MV-4-11 (cell line): ENCODE measurements around the gene HEATR5B.

Source experiments
- DNase-seq: peaks from one replicate; lab custom pipeline; 2025; lab: John Stamatoyannopoulos, UW

HEATR5B gene

DNA sequence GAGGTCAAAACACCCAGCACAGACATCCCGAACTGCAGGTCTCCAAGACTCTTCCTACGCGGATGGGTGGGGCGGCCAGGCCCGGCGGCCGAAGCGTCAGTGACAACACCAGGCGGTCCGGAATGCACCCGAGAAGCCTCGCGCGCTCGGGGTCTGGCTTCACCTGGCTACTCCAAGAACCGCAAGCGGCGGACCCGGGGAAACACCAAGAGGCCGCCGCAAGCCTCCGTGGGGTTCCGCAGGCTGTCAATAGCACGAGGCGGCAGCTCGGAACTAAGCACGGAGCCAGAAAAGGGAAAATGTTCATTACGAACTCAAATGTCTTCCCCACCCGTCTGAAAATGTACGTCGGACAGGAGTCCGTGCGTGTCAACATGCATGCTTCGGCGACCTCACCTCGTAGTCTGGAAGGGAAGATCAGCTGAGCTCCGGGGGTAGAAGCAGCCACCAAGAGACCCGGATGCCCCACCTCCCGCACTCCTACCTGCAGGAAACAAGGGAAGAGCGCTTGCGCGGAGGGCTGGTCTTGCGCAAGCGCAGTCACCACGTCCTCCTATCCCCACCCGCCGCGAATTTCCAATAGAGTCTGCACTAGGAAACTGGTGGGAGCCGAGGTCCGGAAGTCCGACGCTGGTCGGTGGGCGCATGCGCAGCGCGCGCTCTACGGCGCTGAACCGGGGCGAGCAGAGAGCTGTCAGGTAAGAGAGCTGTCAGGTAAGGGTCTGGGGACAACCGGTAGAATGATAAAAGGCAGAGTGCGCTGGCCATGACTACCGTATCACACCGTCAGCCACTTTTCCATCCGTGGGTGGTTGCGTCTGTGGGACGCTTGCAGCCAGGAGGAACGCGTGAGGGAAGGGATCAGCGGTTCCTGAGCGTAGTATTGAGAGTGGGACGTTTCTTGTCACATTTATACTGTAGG is at the start of gene HEATR5B, which contains the start of gene GPATCH11:
Gene HEATR5B, minus strand, starts transcription at position 500 of the 922 bp plus-strand sequence. CDS start 958 bp downstream, outside the sequence.
Gene GPATCH11, plus strand, starts transcription at position 646 of the 922 bp plus-strand sequence. CDS start 3,864 bp downstream, outside the sequence.
- peak; percentile 92 for DNase-seq

- no peak for DNase-seq
These were observed 48.7 kb upstream of the HEATR5B start for GRCh38 chr2:37132914-37133313.

GRCh38 chr2:37125416-37125815 is 41.2 kb upstream of the HEATR5B start:
- DNase-seq, result no peak

DNA sequence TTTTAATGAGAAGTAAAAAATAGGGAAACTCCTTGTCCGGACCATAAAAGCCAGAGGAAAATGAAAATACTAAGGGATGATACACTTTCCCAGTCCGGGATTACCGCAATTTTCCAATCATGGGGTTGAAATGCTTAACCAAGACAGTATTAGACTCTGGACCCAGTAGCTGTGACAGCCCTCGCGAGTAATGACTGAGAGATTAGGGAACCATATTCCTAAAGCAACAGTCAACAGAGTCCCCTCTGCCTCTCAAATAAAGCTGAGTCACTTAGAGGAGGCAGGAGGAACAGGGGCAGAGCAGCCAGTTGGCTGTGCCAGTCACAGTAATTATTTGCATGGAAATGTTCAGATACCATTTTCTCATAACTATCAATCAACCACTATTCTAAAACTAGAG is 35.0 kb upstream of the HEATR5B start:
- peak; percentile 7 for DNase-seq

GRCh38 chr2:37117566-37117965 is 33.4 kb upstream of the HEATR5B start:
- DNase-seq, result no peak

- no peak for DNase-seq
These were observed 27.8 kb upstream of the HEATR5B start for GRCh38 chr2:37111958-37112357.

- no peak for DNase-seq
These were observed 26.4 kb upstream of the HEATR5B start for GRCh38 chr2:37110306-37111212.

GRCh38 chr2:37109523-37109922 is 25.4 kb upstream of the HEATR5B start:
- DNase-seq, result no peak

DNA sequence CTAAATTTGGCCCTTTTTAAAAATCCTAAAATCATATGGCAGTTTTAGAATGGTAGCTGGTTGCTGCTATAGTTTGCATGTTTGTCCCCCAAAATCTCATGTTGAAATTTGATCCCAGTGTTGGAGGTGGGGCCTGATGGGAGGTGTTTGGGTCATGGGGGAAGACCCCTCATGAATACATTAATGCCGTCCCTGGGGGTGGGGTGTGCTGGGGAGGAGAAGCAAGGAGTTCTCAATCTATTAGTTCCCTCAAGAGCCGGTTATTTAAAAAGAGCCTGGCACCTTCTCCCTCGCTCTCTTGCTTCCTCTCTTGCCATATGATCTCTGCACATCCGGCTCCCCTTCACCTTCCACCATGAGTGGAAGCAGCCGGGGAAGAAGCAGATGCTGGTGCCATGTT is 21.0 kb upstream of the HEATR5B start:
- DNase-seq, result no peak

GRCh38 chr2:37104178-37104577 is 20.0 kb upstream of the HEATR5B start:
- DNase-seq, result no peak

DNA sequence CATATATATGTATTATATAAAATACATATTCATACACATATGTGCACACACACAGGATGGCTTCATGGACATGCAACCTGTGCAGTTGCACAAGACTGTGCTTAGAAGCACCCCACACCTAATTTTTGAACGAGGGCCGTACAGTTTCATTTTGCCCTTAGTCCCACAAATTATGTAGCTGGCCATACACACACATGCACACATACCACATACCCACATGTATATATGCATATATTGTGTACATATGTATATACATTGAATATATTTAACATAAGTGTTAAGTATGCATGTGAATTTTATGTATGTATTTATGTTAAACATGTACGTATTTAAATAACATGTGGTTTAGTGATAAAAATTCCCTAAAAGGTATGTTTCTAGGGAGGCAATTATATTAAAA is 18.4 kb upstream of the HEATR5B start:
- DNase-seq, result no peak

DNA sequence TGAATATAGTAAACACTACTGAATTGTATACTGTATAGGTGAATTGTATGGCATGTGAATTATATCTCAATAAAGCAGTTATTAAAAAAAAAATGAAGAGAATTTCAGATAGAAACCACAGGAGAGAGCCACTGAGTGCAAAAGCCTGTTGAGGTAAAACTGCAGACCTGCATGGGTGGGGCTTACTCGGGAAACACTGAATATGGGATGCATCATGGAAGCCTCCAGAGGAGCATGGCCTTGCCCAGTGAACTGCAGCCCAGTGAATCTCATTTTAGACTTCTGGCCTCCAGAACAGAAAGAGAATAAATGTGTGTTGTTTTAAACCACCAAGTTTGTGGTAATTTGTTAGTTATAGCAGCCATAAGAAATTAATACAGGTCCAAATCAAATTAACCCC is 15.9 kb upstream of the HEATR5B start:
- no peak for DNase-seq

DNA sequence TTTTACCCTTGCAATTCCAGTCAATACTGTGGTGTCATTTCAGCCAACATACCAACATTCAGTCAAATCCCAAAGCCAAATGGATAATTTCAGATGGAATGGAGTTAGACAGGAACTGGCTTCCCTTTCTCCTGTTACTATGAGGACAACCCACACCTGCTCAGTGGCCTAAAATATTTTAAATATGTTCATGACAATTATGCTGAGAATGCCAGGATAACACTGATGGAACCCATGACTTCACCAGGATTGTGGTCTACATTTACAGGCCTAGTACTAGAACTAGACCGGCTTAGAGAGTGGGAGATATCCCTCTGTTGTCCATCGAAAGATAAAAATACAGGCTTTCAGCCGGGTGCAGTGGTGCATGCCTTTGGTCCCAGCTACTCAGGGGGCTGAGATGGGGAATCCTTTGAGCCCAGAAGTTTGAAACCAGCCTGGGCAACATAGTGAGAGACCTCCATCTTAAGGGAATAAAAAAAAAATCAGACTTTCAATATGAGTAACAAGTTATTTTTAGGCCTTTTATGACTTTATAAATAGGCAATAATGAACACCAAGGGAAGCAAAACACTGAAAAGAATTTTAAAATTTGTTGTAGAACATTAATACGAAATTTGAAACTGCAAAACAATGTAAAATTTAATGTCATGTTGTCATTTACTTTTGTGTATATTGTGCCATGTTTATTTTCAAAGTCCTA is 14.4 kb upstream of the HEATR5B start:
- no peak for DNase-seq

GRCh38 chr2:37096568-37096967 is 12.4 kb upstream of the HEATR5B start:
- no peak for DNase-seq

DNA sequence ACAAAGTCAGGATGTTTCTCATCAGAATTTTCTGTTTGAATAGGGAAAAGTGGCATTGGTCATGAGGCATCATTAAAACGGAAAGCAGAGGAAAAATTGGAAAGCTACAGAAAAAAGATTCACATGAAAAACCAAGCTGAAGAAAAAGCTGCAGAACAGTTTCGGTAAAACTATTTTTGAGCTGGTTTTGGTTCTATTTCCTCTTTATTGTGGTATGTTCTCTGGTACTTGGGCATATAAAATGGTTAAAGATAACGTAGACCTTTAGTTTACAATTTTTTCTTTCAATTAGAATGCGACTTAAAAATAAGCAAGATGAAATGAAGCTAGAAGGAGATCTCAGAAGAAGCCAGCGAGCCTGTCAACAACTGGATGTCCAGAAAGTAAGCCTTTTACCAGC is 7.7 kb upstream of the HEATR5B start:
- DNase-seq, result peak; percentile 56

- DNase-seq, result peak; percentile 85
These were observed 5.9 kb upstream of the HEATR5B start for GRCh38 chr2:37090019-37090477.

GRCh38 chr2:37085731-37086147 is 1.6 kb upstream of the HEATR5B start:
- DNase-seq, result peak; percentile 46

DNA sequence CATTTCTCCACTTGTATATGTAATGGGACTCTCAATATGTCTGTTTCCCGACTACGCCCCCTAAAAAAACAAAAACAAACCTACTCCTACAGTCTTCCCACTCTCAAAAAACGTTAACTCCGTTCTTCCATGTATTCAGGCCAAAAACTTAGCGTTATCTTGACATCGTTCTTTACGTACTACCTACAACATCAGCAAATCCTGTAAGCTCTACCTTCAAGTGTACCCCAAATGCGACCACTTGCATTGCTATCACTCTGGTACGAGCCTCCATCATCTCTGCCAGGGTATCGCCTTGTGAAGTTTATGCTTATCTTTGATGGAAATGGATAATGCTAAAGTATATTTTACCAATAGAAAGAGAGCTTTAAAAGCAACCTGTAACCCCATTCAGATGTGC is 625 bp upstream of the HEATR5B start:
- no peak for DNase-seq

GRCh38 chr2:37080689-37081088 is 3.5 kb downstream of the HEATR5B start:
- DNase-seq, result peak; percentile 58

DNA sequence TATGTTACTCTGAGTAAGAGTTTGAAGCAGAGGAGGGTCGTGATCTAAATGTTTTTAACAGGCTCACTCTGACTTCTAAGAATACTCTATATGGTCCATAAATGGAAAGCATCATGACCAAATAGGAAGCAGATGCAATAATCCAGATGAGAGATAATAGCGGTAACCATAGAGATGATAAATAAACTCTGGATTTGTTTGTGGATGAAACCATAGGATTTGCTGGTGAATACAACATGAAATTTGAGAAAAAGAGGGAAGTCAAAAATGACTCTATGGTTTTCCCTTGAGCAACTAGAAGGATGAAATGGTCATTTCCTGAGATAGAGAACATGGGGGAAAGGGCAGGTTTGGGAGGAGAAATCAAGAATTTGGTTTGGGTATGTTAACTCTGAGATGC is 3.9 kb downstream of the HEATR5B start:
- DNase-seq, result peak; percentile 37

DNA sequence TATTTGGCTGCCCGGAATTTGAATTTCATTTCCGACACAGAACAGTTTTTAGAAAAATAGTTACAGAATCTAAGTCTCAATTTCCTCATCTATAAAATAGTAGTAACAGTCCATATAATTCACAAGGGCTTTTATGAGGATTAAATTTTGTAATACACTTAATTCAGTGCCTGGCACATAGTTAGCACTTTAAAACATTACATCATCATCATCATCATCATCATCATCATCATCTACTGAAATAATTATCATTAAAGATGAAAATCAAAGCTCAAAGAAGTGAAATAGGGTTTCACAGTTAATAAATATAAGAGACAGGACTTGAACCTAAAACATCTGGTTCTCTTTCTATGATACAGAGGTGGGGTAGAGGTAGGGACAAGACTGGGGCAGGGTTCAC is 13.2 kb downstream of the HEATR5B start:
- DNase-seq, result no peak

DNA sequence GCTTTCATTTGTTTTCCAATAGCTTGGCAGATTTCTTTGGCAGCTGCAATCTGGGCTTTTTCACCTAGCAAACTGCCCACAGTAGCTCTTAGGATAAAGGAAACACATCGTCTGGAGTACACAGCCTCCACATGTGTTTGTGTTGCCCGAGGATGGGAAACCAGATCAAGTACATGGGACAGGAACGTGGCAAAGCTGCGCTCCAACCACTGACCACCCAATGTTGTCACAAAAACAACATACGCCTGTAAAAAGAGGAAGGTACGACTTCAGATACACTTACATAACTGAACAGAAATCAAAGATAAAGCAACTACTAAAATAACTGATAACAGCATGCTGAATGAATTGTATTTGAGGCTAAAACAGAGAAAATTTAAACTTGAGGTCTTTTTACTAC is 15.5 kb downstream of the HEATR5B start:
- DNase-seq, result peak; percentile 23
